H1 (cell line): Measurements from ENCODE around the gene CLEC2A. TPM values are rescaled to one million over a fixed set of nuclear protein-coding genes. Genes with fewer than 3 reads are reported as not detected.

Experiments used
- CTCF ChIA-PET: fragments of 300-600 bp; sonication (Branson Sonifier 250); formaldehyde crosslinking; loops from one replicate; lab custom pipeline; 2021; ENCODE audit not compliant: partially characterized antibody; lab: Charles Lee
- POLR2A ChIA-PET: fragments of 300-600 bp; sonication (Branson Sonifier 250); formaldehyde crosslinking; loops from one replicate; lab custom pipeline; 2021; ENCODE audit warnings: inconsistent platforms; ENCODE audit not compliant: partially characterized antibody; lab: Charles Lee
- DNase-seq, 2 experiments: peaks; one replicate each; pipeline versions ENCODE4 v3.0.0 to v3.0.0-alpha.2; 2010 to 2022; ENCODE audit warnings: low spot score in 2 of 2, low read depth in 1 of 2, mixed read lengths in 1 of 2
- FAIRE-seq: peaks from 2 replicates; lab custom pipeline; 2011; peaks lifted over from hg19 to GRCh38; lab: Jason Lieb, UNC
- H2AFZ ChIP-seq: 2 replicates; pipeline ENCODE4 v1.8.1; 2012; ENCODE audit warnings: low read length, inconsistent platforms
- H2AK5ac ChIP-seq: 2 replicates; pipeline ENCODE4 v1.6.1; 2013; ENCODE audit warnings: low read depth, low read length
- H2BK120ac ChIP-seq: replicated peaks from 2 replicates; pipeline ENCODE3; 2013; ENCODE audit warnings: low read depth, low read length, inconsistent platforms
- H2BK12ac ChIP-seq: 2 replicates; pipeline ENCODE4 v1.6.1; 2013; ENCODE audit warnings: low read depth, low read length
- H2BK15ac ChIP-seq: 2 replicates; pipeline ENCODE4 v1.6.1; 2013; ENCODE audit warnings: low read length
- H2BK20ac ChIP-seq: 2 replicates; pipeline ENCODE4 v1.6.1; 2013; ENCODE audit warnings: low read length
- H2BK5ac ChIP-seq: 2 replicates; pipeline ENCODE4 v1.6.1; 2013; ENCODE audit warnings: low read depth, low read length
- H3K14ac ChIP-seq: 2 replicates; pipeline ENCODE4 v1.6.1; 2013; ENCODE audit warnings: inconsistent platforms; ENCODE audit not compliant: insufficient read length
- H3K18ac ChIP-seq: 2 replicates; pipeline ENCODE4 v1.6.1; 2013; ENCODE audit warnings: low read length; ENCODE audit errors: extremely low read depth
- H3K23ac ChIP-seq: 2 replicates; pipeline ENCODE4 v1.6.1; 2013; ENCODE audit warnings: inconsistent platforms; ENCODE audit not compliant: insufficient read length
- H3K23me2 ChIP-seq: 2 replicates; pipeline ENCODE4 v1.6.1; 2013; ENCODE audit warnings: low read depth, low read length
- H3K27ac ChIP-seq: 2 replicates; pipeline ENCODE4 v1.6.1; 2011; ENCODE audit warnings: low read depth, low read length, inconsistent platforms
- H3K27me3 ChIP-seq, 4 experiments: replicated peaks in 1 of 4; 1 replicate in 1 of 4; 2 replicates in 3 of 4; pipeline versions ENCODE4 v1.6.1 to v1.8.1; 2011 to 2013; ENCODE audit warnings: low read length in 3 of 4, mild to moderate bottlenecking in 3 of 4, inconsistent platforms in 2 of 4, mixed read lengths in 2 of 4, moderate library complexity in 1 of 4; ENCODE audit not compliant: control insufficient read depth in 3 of 4, insufficient read depth in 3 of 4; ENCODE audit errors: extremely low read depth in 1 of 4
- H3K36me3 ChIP-seq, 4 experiments: 2 replicates each; pipeline versions ENCODE4 v1.6.1 to v1.8.1; 2011 to 2013; ENCODE audit warnings: mild to moderate bottlenecking in 4 of 4, low read length in 3 of 4, moderate library complexity in 2 of 4, control low read depth in 1 of 4, inconsistent platforms in 1 of 4; ENCODE audit not compliant: insufficient read depth in 4 of 4, control insufficient read depth in 2 of 4
- H3K4ac ChIP-seq: replicated peaks from 2 replicates; pipeline ENCODE3; 2013; ENCODE audit warnings: low read length, low read depth, mixed read lengths, inconsistent platforms; ENCODE audit not compliant: insufficient read length
- H3K4me1 ChIP-seq, 4 experiments: replicated peaks in 1 of 4; 1 replicate in 1 of 4; 2 replicates in 3 of 4; pipeline versions ENCODE4 v1.6.1 to v1.8.1; 2011 to 2013; ENCODE audit warnings: low read length in 3 of 4, inconsistent platforms in 2 of 4, mixed read lengths in 1 of 4; ENCODE audit not compliant: insufficient read depth in 4 of 4, control insufficient read depth in 3 of 4
- H3K4me2 ChIP-seq, 2 experiments: 2 replicates each; pipeline versions ENCODE4 v1.6.1 to v1.8.1; 2011 to 2013; ENCODE audit warnings: low read depth in 2 of 2, low read length in 2 of 2, control low read depth in 1 of 2, inconsistent platforms in 1 of 2, mild to moderate bottlenecking in 1 of 2; ENCODE audit not compliant: insufficient read depth in 1 of 2
- H3K4me3 ChIP-seq, 4 experiments: fragments of 200-600, 300-600 bp in 1 of 4; sonication (generic), shearing (Covaris generic), sonication (Bioruptor Twin) in 1 of 4; 2 replicates each; pipeline versions ENCODE4 v1.5.1 to v1.8.1; 2011 to 2016; ENCODE audit warnings: low read length in 4 of 4, low read depth in 3 of 4, control low read depth in 2 of 4, inconsistent platforms in 2 of 4, mild to moderate bottlenecking in 2 of 4, mixed read lengths in 1 of 4, moderate library complexity in 1 of 4; ENCODE audit not compliant: insufficient read depth in 2 of 4; ENCODE audit errors: extremely low read depth in 1 of 4
- H3K56ac ChIP-seq: replicated peaks from 2 replicates; pipeline ENCODE3; 2013; ENCODE audit warnings: low read depth, mild to moderate bottlenecking, mixed read lengths, low read length, inconsistent platforms; ENCODE audit not compliant: insufficient read length
- H3K79me1 ChIP-seq: 2 replicates; pipeline ENCODE4 v1.6.1; 2013; ENCODE audit warnings: low read depth, low read length, control low read depth
- H3K79me2 ChIP-seq, 2 experiments: 2 replicates each; pipeline versions ENCODE4 v1.6.1 to v1.8.1; 2012 to 2013; ENCODE audit warnings: low read length in 2 of 2, mild to moderate bottlenecking in 2 of 2, inconsistent platforms in 1 of 2; ENCODE audit not compliant: insufficient read depth in 2 of 2, control insufficient read depth in 1 of 2
- H3K9ac ChIP-seq, 4 experiments: replicated peaks in 1 of 4; 1 replicate in 1 of 4; 2 replicates in 3 of 4; pipeline versions ENCODE4 v1.6.1 to v1.8.1; 2011 to 2013; ENCODE audit warnings: low read depth in 3 of 4, low read length in 3 of 4, control low read depth in 2 of 4, mild to moderate bottlenecking in 2 of 4, moderate library complexity in 2 of 4, inconsistent platforms in 1 of 4; ENCODE audit errors: extremely low read depth in 1 of 4
- H3K9me3 ChIP-seq, 2 experiments: 2 replicates each; pipeline versions ENCODE4 v1.6.1 to v1.8.1; 2012 to 2013; ENCODE audit warnings: mild to moderate bottlenecking in 2 of 2, moderate library complexity in 2 of 2, control low read depth in 1 of 2, inconsistent platforms in 1 of 2, low read depth in 1 of 2, low read length in 1 of 2, mixed read lengths in 1 of 2; ENCODE audit not compliant: insufficient read depth in 2 of 2
- H4K20me1 ChIP-seq, 2 experiments: replicated peaks in 1 of 2; 2 replicates each; pipeline versions ENCODE3 to v1.8.1; 2011 to 2013; ENCODE audit warnings: inconsistent platforms in 2 of 2, low read length in 2 of 2, mild to moderate bottlenecking in 1 of 2; ENCODE audit not compliant: insufficient read depth in 2 of 2, control insufficient read depth in 1 of 2
- H4K5ac ChIP-seq: 2 replicates; pipeline ENCODE4 v1.6.1; 2013; ENCODE audit warnings: low read length, low read depth, mixed read lengths, inconsistent platforms; ENCODE audit not compliant: insufficient read length
- H4K8ac ChIP-seq: 2 replicates; pipeline ENCODE4 v1.8.0; 2013; ENCODE audit warnings: mild to moderate bottlenecking, moderate library complexity, low read length, inconsistent platforms; ENCODE audit not compliant: insufficient read depth; ENCODE audit errors: extremely low read depth
- H4K91ac ChIP-seq: replicated peaks from 2 replicates; pipeline ENCODE3; 2013; ENCODE audit warnings: low read length, mixed read lengths, inconsistent platforms; ENCODE audit not compliant: insufficient read length
- CTBP2 ChIP-seq: IDR thresholded peaks from 2 replicates; pipeline ENCODE4 v1.7.0; 2011; ENCODE audit warnings: borderline replicate concordance, mild to moderate bottlenecking, moderate library complexity, mixed read lengths, low read length; ENCODE audit not compliant: insufficient read depth, insufficient read length
- EGR1 ChIP-seq: IDR thresholded peaks from 2 replicates; pipeline ENCODE4 v1.6.1; 2011; ENCODE audit warnings: low read depth, low read length, borderline replicate concordance
- KDM1A ChIP-seq: fragments of 200-600, 300-600 bp; sonication (generic); IDR thresholded peaks from 2 replicates; pipeline ENCODE4 v1.7.1; 2016; ENCODE audit warnings: mild to moderate bottlenecking, low read length, borderline replicate concordance
- PHF8 ChIP-seq: fragments of 200-600 bp; sonication (generic); conservative IDR thresholded peaks from 2 replicates; pipeline ENCODE4 v1.7.1; 2012; ENCODE audit warnings: low read depth, mild to moderate bottlenecking, inconsistent platforms, low read length, moderate library complexity
- POLR2A ChIP-seq, 2 experiments: IDR thresholded peaks; 1 replicate in 1 of 2; 2 replicates in 1 of 2; pipeline ENCODE4 v1.6.1; 2011; ENCODE audit warnings: low read depth in 2 of 2, low read length in 2 of 2, mild to moderate bottlenecking in 2 of 2; ENCODE audit errors: control extremely low read depth in 1 of 2
- RFX5 ChIP-seq: IDR thresholded peaks from 2 replicates; pipeline ENCODE4 v1.6.1; 2011; ENCODE audit warnings: low read depth, low read length, improper control_type of control experiment, borderline replicate concordance
- WGBS, 2 experiments: shearing (Covaris generic) in 1 of 2; methylation state at CpG; one replicate each; pipeline versions ENCODE4 v1.1.6 to v1.1.7; 2013 to 2015; ENCODE audit warnings: low lambda C conversion rate in 2 of 2, mixed read lengths in 2 of 2, inconsistent platforms in 1 of 2, low coverage in 1 of 2, missing lambda C conversion rate in 1 of 2; ENCODE audit not compliant: insufficient replicate concordance in 2 of 2, insufficient coverage in 1 of 2, insufficient read length in 1 of 2; ENCODE audit errors: extremely low coverage in 1 of 2, missing lambda C conversion rate in 1 of 2; 5-methylcytosine and 5-hydroxymethylcytosine counted together
- polyA plus RNA-seq, 7 experiments: library from polyadenylated mRNA; depleted of rRNA in 3 of 7; stranded (reverse) in 5 of 7; unstranded in 2 of 7; fragments of >200 nt in 5 of 7; fragments of 200-250 nt in 2 of 7; gene quantifications; 1 replicate in 5 of 7; 2 replicates in 1 of 7; 4 replicates in 1 of 7; pipeline versions ENCODE4 v1.2.1 to v1.2.3, GENCODE V29; 2011 to 2013; ENCODE audit warnings: missing spikeins in 2 of 7, mixed read lengths in 2 of 7
- total RNA-seq: library from RNA; stranded (reverse); fragmentation: NEBNext Ultra II Directional; extraction: Animal tissue kit (Norgen Biotek cat#: 25700); gene quantifications from 2 replicates; pipeline ENCODE4 v1.2.1, GENCODE V29; 2021
- TF ChIP-seq, protein P1 (sequence below): IDR thresholded peaks from 2 replicates; pipeline ENCODE4 v1.6.1; 2012; ENCODE audit warnings: inconsistent platforms
- TF ChIP-seq, protein P2 (sequence below): IDR thresholded peaks from 2 replicates; pipeline ENCODE4 v1.6.1; 2011; ENCODE audit warnings: low read length, improper control_type of control experiment
- TF ChIP-seq, protein P3 (sequence below), 3 experiments: IDR thresholded peaks; 1 replicate in 2 of 3; 2 replicates in 1 of 3; pipeline versions ENCODE4 v1.5.1 to v1.6.1; 2011; ENCODE audit warnings: low read length in 3 of 3, mild to moderate bottlenecking in 3 of 3, inconsistent platforms in 2 of 3, low read depth in 1 of 3, moderate library complexity in 1 of 3; ENCODE audit not compliant: insufficient read depth in 1 of 3; ENCODE audit errors: control extremely low read depth in 1 of 3

CLEC2A gene
- total and polyA plus RNA-seq, 2 of the 8 experiments (the other 6 are each of a cell fraction or from before 2014, with no cell fraction given), result 0.63 to 3.7 TPM

DNA sequence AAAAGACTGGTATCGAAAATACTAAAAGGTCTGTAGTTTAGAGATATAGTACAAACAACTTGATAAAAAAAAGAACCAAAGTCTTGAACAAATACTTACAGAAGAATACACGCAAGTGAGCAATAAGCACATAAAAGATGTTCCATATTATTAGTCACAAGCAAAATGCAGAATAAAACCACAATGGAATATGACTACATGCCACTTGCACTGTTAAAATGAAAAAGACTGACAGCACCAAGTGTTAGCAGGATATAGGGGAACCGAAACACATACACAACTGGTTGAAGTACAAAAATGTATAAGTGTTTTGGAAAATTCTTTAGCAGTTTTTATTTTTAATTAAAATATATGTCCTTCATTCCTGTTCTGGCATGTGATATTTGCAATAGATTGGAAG lies 3.6 kb downstream of the CLEC2A start:
- Histone ChIP-seq H3K56ac (no peak overlapping the region), H4K8ac (no peak overlapping the region), H3K27me3 (no peaks in the 10 kb centered on the region), H2BK120ac (no peak overlapping the region), H3K79me1 (no peaks in the 10 kb centered on the region), H3K4ac (no peak overlapping the region), H2AFZ (no peak overlapping the region), H3K4me3 (no peak overlapping the region), H3K23me2 (no peaks in the 10 kb centered on the region), H2BK20ac (no peak overlapping the region), H3K4me2 (no peak overlapping the region), H3K4me1 (no peaks in the 10 kb centered on the region), H3K9ac (no peak overlapping the region), H3K36me3 (no peaks in the 10 kb centered on the region), H2AK5ac (no peak overlapping the region), H3K18ac (no peak overlapping the region), H4K5ac (no peak overlapping the region), H3K9me3 (no peaks in the 10 kb centered on the region), H2BK15ac (no peak overlapping the region), H3K23ac (no peak overlapping the region), H2BK12ac (no peak overlapping the region), H4K20me1 (no peaks in the 10 kb centered on the region), H3K14ac (no peak overlapping the region), H3K79me2 (no peaks in the 10 kb centered on the region), H4K91ac (no peak overlapping the region), H2BK5ac (no peak overlapping the region), H3K27ac (no peak overlapping the region)
- TF ChIP-seq POLR2A (IDR thresholded peaks at IDR 0.05; ENCODE audit: control extremely low read depth in 1 of 2, low read depth in 2 of 2, low read length in 2 of 2) (no peak), PHF8 (no peak), RFX5 (no peak), CTBP2 (no peak), KDM1A (no peak), EGR1 (no peak)
- TF ChIP-seq, protein P1, sequence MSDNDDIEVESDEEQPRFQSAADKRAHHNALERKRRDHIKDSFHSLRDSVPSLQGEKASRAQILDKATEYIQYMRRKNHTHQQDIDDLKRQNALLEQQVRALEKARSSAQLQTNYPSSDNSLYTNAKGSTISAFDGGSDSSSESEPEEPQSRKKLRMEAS, result no peak
- TF ChIP-seq, protein P2, sequence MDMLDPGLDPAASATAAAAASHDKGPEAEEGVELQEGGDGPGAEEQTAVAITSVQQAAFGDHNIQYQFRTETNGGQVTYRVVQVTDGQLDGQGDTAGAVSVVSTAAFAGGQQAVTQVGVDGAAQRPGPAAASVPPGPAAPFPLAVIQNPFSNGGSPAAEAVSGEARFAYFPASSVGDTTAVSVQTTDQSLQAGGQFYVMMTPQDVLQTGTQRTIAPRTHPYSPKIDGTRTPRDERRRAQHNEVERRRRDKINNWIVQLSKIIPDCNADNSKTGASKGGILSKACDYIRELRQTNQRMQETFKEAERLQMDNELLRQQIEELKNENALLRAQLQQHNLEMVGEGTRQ, result no peak
- TF ChIP-seq, protein P3, sequence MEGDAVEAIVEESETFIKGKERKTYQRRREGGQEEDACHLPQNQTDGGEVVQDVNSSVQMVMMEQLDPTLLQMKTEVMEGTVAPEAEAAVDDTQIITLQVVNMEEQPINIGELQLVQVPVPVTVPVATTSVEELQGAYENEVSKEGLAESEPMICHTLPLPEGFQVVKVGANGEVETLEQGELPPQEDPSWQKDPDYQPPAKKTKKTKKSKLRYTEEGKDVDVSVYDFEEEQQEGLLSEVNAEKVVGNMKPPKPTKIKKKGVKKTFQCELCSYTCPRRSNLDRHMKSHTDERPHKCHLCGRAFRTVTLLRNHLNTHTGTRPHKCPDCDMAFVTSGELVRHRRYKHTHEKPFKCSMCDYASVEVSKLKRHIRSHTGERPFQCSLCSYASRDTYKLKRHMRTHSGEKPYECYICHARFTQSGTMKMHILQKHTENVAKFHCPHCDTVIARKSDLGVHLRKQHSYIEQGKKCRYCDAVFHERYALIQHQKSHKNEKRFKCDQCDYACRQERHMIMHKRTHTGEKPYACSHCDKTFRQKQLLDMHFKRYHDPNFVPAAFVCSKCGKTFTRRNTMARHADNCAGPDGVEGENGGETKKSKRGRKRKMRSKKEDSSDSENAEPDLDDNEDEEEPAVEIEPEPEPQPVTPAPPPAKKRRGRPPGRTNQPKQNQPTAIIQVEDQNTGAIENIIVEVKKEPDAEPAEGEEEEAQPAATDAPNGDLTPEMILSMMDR (IDR thresholded peaks at IDR 0.05; ENCODE audit: control extremely low read depth in 1 of 3, insufficient read depth in 1 of 3, low read depth in 1 of 3, low read length in 3 of 3), result no peak
- POLR2A ChIA-PET, result interaction anchor here (1.4 kb wide), 1 partner anchor 17 kb away, joined by 5 read pairs; no protein-coding TSS in a partner anchor
- CTCF ChIA-PET, result interaction anchor here (1.6 to 1.8 kb wide), 2 partner anchors 12 to 114 kb away, joined by 5 read pairs; no protein-coding TSS in a partner anchor
- DNase-seq (no peak), FAIRE-seq (no peak)
- WGBS, 2 experiments, result 93% methylated on average over 3 of the region's 3 CpGs; no CpG with 5 or more reads in 1 of the 2 experiments
